A172 (cell line): ENCODE measurements around the gene IGF2. TPM values are rescaled to one million over a fixed set of nuclear protein-coding genes. Genes with fewer than 3 reads are reported as not detected.

Experiments used
- DNase-seq: peaks from one replicate; pipeline ENCODE4 v3.0.0-alpha.2; 2015; ENCODE audit warnings: low spot score
- total RNA-seq: library from RNA; depleted of rRNA; stranded (reverse); fragments of >200 nt; shearing (Covaris generic); gene quantifications from 2 replicates; pipeline ENCODE4 v1.2.3, GENCODE V29; 2014; rRNA removed

IGF2 gene
- total RNA-seq, 1 experiment from 2014 or later = 0.90 TPM

DNA sequence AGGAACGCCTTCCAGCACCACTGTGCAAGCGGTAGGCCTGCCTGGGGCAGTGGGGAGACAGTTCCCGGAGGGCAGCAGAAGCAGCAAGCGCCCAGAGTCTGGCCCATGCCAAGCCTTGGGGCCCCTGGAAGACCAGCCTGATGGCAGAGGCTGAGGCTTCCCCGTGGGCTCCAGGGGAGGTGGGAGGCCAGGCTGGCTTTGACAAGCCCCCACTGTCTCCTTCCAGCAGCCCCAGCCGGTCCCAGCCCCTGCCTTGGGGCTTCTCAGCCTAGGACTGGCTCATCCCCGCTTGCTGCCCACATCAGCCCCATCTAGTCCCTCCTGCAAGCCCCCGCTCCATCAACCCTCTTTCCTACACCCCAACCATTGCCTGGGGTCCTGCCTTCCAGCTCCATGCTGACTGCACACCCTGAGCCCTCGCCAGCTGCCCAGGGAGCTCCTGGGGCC lies 46.7 kb downstream of the IGF2 start:
- no peak for DNase-seq

DNA sequence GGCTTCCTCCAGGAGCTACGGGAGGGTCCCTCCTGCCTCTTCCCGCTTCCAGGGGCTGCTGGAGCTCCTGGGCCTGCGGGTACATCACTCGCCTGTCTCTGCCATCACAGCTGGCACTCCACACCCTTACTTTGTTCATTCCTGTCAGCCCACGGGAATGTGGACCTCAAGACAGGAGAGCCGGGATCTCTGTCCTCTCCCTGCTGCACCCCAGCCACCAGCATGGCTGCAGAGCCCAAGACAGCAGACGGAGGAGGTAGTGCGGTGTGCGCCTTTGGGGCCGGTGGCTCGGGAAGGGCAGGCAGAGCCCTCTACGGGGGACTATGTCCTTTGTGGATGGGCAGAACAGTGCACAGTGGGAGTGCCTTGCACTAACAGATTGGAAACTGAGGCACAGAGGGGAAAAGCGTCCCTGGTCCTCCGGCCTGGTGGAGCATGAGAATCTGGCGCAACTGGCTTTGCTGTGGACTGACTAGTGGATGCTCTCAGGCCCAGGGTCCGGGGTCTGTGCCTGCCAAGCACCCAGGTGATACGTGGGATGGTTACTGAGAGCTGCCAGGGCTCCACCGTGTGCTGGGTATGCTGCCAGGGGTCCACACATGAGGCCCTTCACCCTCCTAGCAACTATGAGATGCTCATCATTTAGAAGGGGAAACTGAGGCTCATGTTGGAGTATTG lies 47.3 kb downstream of the IGF2 start:
- no peak for DNase-seq

DNA sequence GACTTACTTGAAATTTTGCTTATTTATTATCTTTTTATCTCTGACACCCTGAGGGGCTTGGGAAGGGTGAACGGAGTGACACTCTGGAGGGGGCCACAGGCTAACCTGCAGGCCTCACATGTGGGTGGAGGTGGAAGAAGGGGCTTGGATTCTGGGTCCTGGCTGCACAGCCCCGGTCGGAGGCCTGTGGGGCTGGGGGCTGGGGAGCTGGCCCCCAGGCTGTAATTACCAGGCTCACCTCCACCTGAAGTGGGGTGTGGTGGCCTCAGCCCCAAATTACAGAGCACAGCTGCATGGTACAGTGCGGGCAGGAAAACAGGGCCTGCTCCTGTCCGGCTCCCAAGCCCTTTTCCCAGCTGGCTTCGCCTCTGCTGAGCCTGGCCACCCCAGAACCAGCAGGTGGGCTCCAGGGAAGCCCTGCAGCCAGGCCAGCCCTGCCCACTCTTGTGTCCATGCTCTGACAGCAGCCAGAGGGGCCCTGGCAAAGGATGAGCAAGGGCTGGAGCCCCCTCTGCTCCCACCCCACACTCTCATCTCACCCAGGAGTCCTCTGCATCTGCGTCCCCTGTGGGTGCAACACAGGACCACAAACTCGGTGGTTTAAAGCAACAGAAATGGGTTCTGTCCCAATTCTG lies 48.0 kb downstream of the IGF2 start:
- DNase-seq = no peak

DNA sequence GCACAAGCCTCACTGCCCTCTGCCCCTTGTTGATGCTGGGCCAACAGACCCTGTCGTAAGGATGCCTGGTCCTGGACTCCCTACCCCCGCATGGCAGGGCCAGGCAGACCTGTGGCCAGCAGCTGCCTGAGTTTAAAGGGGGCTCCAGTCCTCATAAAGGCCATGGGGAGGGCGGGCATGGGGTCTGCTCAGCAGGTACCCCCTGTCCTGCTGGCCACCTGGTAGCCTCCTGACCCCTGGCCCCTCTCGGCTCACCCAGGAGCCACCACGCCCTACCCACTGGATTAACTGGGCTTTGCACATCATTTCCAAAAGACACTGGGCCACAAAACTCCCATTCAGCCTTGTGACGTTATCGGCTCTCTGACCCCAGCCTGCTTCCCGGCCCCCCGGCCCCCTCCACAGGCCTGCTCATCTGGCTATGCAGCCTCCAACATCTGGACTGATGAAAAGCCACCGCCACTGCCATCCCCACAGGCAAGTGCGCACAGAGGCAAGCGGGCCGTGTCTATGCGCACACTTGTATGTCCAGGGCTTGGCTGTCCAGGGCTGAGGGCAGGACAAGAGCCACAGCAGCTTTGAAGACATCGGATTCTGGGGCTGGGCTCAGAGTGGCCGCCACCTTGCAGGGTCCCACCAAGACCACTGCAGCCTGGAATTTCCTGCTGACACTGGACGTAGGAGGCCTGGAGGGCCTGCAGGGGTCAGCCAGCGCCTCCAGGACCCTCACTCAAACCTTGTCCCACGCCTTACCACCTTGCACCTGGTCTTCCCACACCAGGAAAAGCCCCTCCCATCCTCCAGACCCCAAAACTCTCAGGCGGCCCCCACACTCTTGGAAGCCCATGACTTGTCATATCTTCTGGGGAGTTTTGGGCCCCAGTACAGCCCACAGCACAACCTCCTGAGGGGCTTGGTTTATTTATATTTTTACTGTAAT lies 48.7 kb downstream of the IGF2 start:
- no peak for DNase-seq

DNA sequence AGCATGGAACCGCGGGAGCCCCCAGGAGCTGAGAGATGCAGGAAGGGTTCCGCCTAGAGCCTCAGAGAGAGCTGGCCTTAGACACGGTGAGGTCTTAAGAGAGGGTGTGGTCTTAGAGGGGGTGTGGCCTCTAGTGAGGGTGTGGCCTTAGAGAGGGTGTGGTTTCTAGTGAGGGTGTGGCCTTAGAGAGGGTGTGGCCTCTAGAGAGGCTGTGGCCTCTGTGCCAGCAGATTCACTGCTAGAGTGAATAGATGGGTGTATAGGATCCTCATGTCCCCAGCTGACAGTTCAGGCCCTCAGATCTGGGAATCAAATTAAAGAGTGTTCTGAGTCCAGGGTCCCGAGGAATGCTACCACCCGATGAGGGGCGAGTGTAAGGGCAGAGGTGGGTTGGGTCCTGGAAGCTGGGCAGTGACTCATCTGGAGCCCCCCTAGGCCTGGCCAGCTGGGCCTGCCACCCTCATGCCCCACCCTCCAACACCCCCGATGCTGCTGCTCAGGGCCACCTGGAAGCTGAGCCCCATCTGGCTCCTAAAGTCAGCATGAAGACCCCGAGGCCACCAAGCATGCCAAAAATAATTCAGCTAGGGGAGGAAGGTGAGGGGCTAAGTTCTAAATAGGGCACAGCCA lies 49.5 kb downstream of the IGF2 start:
- peak; percentile 70 for DNase-seq

DNA sequence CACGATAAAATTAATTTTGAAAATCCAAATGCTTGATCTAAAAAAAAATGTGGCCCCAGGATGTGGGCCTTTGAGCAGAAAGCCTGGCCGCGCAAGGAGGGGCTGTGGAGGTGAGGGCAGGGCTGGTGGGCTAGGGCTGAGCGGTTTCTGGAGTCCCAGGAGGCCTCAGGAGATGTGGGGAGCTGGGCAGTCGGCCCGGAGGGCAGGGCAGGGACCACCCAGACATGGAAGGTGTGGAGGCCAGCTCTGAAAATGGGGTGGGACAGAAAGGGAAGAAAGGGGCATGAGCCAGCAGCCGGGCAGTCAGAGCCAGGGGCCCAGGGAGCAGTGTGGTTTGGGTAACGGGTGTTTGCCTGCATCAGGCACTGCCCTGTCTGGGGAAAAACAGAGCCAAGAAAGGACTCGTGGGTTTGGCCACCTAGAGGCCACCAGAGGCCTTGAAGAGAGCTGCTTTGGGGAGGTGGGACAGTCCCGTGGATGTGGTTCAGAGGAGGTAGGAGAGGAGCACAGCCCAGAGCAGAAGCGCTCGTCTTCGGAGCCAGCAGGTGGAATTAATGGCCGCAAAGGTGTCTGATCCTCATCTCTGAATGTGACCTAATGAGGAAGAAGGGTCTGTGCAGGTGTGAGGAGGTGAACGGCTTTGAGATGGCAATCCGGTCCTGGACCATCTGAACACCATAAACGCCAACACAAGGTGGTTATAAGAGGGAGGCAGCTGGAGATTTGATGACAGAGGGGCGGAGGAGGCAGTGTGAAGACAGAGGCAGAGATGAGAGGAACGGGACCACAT lies 50.2 kb downstream of the IGF2 start:
- no peak for DNase-seq

DNA sequence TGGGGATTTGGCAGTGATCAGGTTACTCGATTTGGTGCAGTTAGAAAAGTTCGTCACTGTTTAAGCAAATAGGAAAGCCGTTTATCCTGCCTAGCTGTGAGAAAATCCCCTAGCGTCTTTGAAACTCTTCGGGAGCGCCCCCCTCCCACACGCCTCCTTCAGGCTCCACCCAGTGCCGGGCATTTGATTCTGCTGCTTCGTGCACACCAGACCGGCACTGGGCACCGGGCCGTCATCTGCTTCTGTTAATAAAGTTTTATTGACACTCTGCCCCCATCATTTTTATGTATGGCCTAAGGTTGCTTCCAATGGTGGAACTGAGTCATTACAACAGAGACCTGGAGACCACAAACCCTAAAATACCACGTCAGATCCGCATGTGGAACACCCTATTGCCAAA lies 50.9 kb downstream of the IGF2 start:
- no peak for DNase-seq

DNA sequence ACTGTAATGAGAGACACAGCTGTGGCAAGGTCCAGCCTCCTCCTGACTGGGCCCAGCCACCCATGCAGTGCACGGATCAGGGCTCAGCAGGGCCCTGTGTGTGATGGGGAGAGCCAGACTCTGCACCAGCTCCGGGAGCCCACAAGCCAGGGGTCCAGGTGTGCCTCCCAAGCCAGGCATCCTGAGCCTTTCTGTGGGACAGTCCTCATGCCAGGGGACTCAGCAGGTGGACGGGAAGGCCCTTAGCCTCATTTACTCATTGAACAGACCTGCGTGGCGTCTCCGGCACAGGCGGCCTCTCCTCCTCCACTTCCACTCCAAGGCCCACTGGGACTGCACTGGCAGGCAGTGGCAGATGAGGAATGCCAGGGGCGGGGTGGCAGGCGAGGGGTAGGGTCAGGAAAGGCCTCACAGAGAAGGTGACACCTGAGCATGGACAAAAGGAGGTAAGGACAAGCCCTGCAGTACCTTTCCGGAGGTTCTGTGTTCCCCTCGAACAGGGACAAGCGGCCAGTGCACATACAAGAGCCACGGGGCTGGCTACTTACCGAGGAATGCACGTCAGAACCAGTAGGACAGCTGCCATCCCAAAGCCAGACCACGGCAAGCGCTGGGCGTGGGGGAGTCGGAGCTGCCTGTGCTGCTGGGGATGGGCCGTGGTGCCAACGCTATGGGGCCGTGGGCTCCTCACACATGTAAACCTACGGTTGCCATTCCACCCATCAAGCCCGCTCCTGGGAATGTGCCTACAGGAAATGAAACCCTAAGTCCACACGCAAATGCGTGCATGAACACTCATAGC lies 52.7 kb downstream of the IGF2 start:
- DNase-seq = no peak

DNA sequence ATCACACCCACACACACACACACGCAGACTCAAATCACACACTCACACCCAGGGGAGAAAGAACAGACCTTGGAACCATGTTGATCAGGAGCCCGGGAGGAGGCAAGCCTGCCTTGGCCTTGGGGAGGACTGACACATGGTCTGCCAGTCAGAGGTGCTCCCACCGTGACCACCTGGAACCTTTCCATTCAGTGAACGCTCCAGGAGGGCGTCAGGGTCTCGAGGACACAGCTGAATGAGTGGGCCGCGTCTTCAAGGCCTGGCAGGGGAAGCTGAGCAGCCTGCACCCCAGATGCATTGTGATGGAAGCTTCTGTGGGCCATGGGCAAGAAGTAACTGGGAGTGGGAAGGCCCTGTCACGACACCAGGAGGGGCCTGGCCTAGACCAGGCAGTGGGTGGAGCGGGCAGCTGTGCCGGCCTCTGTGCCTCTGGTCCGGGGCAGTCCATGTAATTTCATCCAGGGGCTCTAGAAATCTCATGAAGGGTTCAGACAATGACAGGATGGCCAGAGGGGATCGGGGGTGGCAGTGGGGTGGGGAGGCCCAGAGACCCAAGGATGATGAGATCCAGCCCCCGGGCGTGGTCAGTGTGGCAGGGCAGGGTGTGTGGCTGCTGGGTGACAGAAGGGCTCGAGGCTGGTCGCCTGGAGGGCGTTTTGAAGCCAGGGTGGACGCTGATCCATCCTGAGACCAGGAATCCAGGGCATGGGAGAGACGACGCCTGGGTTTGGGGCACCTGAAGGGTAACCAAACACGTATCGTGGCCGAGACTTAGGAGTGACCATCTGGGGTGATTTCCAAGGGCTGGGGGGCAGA lies 53.7 kb downstream of the IGF2 start:
- DNase-seq = no peak

DNA sequence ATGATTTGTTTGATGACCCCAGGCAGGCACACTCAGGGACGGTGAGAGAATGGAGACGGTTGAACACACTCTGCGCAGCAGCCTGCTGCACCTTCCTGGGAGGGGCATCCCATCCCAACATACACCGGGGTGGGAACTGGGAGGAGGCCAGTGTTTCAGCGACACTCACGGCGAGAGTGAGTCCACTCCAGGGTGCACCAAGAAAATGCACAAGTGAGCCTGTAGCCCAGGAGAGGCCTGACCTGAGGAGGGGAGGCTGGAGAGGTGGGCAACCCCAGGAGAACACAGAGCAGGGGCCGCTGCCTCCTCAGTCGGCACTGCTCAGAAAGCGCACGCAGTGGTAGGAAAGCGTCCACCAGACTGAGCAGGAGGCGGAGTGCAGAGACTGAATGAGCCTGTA lies 54.5 kb downstream of the IGF2 start:
- no peak for DNase-seq

Other genes starting within 250 kb of the IGF2 start
- not detected in 2 replicates for gene PRR33, start 247.5 kb downstream of the IGF2 start, total RNA-seq
- gene TNNT3, start 219.7 kb downstream of the IGF2 start, total RNA-seq = 0.46 TPM in 1 of 2 replicates, not detected in the other
- gene MRPL23, start 192.1 kb downstream of the IGF2 start, total RNA-seq = 281 and 292 TPM in 2 replicates
- 0.69 and 2.7 TPM in 2 replicates for gene H19, start 141.5 kb downstream of the IGF2 start, total RNA-seq
- not detected in 2 replicates for gene INS, start 21.8 kb upstream of the IGF2 start, total RNA-seq
- 0.26 and 0.43 TPM in 2 replicates for gene TH, start 32.4 kb upstream of the IGF2 start, total RNA-seq
- not detected in 2 replicates for gene ASCL2, start 131.2 kb upstream of the IGF2 start, total RNA-seq
- 2.0 and 2.8 TPM in 2 replicates for gene C11orf21, start 162.5 kb upstream of the IGF2 start, total RNA-seq
- gene TSPAN32, start 162.6 kb upstream of the IGF2 start, total RNA-seq = 13.3 and 16.9 TPM in 2 replicates
- 288 and 342 TPM in 2 replicates for gene CD81, start 237.9 kb upstream of the IGF2 start, total RNA-seq